Suppressor macrophage (primary cell): ENCODE data around the gene RTP2.

Experiments
- DNase-seq, 4 experiments: peaks; one replicate each; pipeline ENCODE4 v3.0.0-alpha.2; 2020 to 2022

Gene RTP2

GRCh38 chr3:187738331-187739093, 36.2 kb upstream of the RTP2 start:
- peak; percentile 82 to 93 (median 88) for DNase-seq

DNA sequence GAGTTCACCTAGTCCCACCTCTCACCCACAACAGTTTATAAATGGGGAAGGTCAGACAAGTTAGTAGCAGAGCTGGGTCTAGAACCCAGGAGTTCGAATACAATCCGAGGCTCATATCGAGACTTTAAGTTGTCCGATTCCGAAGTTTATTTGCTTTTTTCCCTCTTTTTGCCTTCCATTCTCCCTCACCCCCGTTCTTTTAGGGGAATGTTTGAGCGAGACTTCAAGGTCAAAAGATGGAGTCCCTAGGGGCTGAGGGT, 35.6 kb upstream of the RTP2 start:
- DNase-seq = no peak

DNA sequence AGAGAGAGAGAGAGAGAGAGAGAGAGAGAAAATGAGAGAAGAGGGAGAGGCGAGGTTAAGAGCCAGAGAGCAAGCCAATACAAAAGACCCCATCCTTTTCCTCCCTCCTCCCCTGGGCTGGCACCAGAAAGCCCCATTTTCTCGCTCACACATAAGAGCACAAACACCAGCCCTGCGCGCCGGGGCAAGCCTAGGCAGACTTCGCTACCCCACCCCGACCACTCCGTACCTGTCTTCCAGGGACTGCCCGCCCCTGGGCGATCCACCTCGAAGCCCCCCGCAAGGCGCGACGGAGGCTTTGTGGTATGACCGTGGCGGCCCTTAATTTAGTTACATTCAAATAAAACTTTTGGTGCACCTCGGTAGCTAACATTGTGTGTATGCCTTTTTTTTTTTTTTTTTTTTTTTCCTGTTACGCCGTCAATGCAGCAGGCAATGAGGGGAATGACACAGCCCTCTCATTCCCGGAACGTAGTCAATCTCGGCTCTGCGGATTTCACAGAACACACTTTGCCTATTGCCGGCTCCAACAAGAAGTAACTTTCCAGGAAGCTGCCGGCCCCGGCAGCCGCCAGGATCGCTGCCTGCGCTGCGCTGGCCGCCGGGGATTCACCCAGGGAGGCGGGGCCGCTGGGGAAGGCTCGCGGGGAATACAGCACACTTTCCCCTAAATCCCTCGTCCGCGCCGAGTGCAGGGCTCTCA, 35.2 kb upstream of the RTP2 start:
- peak; percentile 82 to 93 (median 88) for DNase-seq

GRCh38 chr3:187737006-187737367, 34.6 kb upstream of the RTP2 start:
- DNase-seq = peak in 3 of 4 experiments; percentile 50 to 56 (median 53)

- DNase-seq = peak; percentile 62 to 84 (median 76)
Measured at GRCh38 chr3:187736418-187736871, 34.1 kb upstream of the RTP2 start.

DNA sequence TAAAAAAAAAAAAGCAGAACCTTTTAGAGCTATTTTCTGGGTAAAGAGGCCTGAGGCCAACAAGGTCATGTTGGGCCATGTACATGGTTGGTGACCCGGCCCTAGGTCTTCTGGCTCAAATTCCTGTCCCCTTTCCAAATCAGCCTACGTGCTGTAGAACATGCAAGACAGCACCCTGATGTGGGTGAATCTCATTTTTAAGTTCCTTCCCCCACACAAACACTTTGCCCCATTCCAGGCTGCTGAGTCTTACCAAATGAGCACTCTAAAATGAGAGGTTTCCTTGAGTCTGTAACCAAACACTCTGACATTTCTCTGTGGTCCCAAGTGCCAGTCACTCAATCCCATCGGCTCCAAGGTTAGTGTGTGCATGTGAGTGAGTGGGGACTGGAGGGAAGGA, 33.5 kb upstream of the RTP2 start:
- peak; percentile 59 to 84 (median 76) for DNase-seq

GRCh38 chr3:187735383-187735782, 33.0 kb upstream of the RTP2 start:
- DNase-seq = no peak

- no peak for DNase-seq
Measured at GRCh38 chr3:187734841-187735240, 32.5 kb upstream of the RTP2 start.

DNA sequence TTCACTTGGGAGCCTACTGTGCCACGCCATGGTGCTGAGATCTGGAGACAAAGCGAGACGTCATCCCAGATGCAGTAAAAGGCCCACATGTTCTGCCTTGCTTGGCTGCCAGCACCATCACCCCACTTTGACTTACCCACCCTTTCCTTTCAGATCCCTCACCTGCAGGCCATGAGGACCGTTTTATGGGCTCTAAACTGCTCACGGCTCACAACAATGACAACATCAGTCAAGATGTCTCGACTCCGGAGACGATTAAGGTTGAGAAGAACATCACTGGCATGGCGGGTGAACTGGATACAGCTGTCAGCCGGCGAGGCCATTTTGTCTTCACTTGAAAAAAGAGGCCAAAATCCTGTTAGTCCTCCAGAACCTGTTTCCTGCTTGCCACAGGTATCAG, 31.0 kb upstream of the RTP2 start:
- DNase-seq = no peak

DNA sequence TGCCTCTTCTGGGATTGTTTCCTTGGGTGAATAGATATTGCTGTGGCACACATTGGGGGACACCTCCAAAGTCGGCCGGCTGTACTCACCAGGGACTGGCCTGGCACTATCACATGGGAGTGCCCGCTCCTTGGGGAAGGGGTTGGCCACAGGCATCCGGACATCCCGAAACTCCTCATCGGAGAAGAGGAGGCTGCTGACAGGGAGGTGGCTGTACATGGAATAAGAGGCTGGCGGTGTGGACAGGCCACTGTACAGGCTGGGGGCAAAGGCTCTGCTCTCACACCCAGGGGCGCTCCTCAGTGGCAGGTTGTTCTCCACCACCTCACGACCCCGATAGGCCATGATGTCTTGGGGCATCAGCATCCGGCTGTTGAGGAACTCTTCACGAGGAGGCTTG, 27.2 kb upstream of the RTP2 start:
- DNase-seq = no peak

GRCh38 chr3:187728940-187729583, 26.7 kb upstream of the RTP2 start:
- DNase-seq = no peak

GRCh38 chr3:187728248-187728647, 25.9 kb upstream of the RTP2 start:
- no peak for DNase-seq

DNA sequence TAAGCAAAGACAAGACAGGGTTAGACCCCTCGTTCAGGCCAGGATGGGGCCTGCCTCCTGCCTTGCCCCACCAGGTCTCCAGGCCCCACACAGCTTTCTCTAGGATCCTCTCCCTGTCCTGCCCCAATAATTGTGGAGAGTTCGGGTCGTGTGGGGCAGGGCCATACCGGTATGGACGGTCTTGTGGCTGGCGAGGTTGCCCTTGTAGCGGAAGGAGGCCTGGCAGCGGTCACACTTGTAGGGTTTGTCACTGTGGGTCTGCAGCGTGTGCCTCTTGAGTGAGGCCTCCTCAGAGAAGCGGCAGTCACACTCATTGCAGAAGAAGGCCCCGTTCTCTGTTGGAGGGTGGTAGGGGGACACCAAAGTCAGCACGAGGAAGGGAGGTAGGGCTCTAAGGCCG, 24.2 kb upstream of the RTP2 start:
- DNase-seq = no peak

- no peak for DNase-seq
Measured at GRCh38 chr3:187725653-187726370, 23.5 kb upstream of the RTP2 start.

- DNase-seq = no peak
Measured at GRCh38 chr3:187725224-187725623, 22.9 kb upstream of the RTP2 start.

- DNase-seq = no peak
Measured at GRCh38 chr3:187722206-187722612, 19.9 kb upstream of the RTP2 start.

GRCh38 chr3:187721055-187721454, 18.7 kb upstream of the RTP2 start:
- DNase-seq = no peak

DNA sequence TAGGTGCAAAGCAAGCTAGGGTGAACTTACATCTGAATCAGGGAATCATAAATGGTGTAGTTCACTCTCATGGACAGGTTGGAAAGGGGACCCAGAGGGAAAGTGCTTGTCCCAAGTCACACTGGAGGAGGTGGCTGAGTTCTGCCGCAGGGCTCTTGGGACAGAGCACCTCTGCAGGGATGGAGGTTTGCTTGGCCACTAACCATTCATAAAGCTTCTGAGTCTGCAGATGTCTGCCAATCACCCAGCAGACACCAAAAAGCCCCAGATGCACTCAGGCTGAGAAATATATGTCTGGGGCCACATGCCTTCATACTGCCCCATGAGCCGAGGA, 17.9 kb upstream of the RTP2 start:
- DNase-seq = no peak

- no peak for DNase-seq
Measured at GRCh38 chr3:187719628-187720336, 17.4 kb upstream of the RTP2 start.

GRCh38 chr3:187718802-187719201, 16.4 kb upstream of the RTP2 start:
- DNase-seq = peak; percentile 3 to 43 (median 32)

- DNase-seq = no peak
Measured at GRCh38 chr3:187717572-187717971, 15.2 kb upstream of the RTP2 start.

DNA sequence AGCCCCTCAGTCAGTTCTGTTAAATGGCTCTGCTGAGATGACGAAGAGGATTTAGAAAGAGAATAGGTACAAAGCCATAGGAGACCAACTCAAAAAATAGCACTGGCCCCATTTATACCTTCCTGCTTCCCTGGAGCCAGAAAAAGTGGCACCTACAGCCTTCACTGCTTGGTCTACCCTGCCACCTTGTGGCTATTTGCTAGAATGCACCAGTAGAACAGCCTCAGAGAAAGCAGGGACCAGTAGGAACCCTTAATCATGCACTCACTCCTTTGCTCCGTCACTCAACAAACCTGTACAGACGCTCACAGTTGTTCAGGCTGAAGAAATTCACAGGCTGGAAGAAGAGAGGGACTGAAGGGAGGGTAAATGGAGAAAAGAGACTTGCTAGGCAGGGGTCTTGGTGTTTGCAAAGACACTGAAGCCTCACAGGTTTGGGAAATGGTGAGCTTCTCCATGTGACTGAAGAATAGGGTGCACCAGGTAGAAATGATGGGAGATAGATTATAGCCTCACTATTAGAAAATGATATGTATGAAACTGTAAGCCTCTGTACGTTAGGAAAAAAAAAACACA, 12.1 kb upstream of the RTP2 start:
- peak; percentile 81 to 88 (median 84) for DNase-seq
